ENCODE results near the gene YTHDC1. TPM values are rescaled to one million over a fixed set of nuclear protein-coding genes. Genes with fewer than 3 reads are reported as not detected.

The YTHDC1 gene
- total and polyA plus RNA-seq, 8 donors, result 22.9 to 113 (median 47.2) TPM

DNA sequence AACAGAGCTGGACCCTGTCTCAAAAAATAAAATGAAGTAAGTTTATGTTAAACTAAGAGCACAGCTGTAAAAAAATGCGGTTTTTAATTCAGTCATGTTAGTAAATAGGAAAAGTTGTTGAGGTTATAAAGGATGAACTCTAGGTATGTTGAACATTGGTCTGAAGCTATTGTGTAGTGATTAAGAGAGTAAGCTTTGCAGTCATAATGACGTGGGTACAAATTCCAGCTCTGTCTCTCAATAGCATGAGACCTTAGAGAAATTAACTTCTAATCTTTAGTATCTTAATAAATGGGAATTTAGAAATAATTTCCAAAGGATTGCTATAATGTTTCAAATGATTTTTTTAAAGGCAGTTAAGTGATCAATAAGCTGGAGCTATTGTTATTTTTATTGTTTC lies 2.9 kb upstream of the YTHDC1 start:
- no peak for DNase-seq
- 71 to 84% (median 81%) methylated on average over 2 of the region's 2 CpGs for WGBS, 5 donors
- no peaks in the 10 kb centered on the region for H3K36me3 ChIP-seq
- H3K4me1 ChIP-seq, result peaks cover 0 to 11% (median 4%) of the 10 kb centered on the region in 4 donors
- no peak for TF ChIP-seq POLR2A (IDR thresholded peaks at IDR 0.05)
- TF ChIP-seq, protein P1, sequence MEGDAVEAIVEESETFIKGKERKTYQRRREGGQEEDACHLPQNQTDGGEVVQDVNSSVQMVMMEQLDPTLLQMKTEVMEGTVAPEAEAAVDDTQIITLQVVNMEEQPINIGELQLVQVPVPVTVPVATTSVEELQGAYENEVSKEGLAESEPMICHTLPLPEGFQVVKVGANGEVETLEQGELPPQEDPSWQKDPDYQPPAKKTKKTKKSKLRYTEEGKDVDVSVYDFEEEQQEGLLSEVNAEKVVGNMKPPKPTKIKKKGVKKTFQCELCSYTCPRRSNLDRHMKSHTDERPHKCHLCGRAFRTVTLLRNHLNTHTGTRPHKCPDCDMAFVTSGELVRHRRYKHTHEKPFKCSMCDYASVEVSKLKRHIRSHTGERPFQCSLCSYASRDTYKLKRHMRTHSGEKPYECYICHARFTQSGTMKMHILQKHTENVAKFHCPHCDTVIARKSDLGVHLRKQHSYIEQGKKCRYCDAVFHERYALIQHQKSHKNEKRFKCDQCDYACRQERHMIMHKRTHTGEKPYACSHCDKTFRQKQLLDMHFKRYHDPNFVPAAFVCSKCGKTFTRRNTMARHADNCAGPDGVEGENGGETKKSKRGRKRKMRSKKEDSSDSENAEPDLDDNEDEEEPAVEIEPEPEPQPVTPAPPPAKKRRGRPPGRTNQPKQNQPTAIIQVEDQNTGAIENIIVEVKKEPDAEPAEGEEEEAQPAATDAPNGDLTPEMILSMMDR (IDR thresholded peaks at IDR 0.05), result no peak
- TF ChIP-seq EP300 (IDR thresholded peaks at IDR 0.05), result no peak
- TF ChIP-seq POLR2AphosphoS5 (IDR thresholded peaks at IDR 0.05), result no peak
- H3K4me3 ChIP-seq, result no peak overlapping the region
- no peaks in the 10 kb centered on the region for H3K9me3 ChIP-seq
- no peak overlapping the region for H3K27ac ChIP-seq
- intact Hi-C loops (cut with DNase I; ENCODE audit: low total_unique reads), result no loop called here
- no peaks in the 10 kb centered on the region for H3K27me3 ChIP-seq

DNA sequence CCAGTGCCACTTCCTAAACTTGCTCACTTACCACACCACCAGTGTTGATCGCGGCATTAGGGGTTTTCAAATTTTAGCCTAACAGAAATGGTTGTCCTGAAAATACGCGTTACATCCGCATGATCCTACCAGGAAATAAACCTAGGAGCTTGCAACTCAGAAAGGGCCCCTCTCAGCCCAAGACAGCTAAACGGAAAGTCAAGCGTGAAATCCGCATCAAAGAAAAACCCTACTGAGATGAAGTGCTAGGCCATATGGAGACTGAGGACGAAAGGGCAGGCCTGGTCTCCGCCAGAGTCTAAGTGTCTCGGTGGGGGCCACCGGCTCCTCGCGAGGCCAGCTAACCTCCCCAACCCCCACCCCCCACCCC lies 626 bp downstream of the YTHDC1 start:
- Histone ChIP-seq H3K36me3 (no peaks in the 10 kb centered on the region), H3K27ac (peak overlapping the region; percentile 94 to 99 (median 98)), H3K4me1 (peaks cover 18 to 46% (median 33%) of the 10 kb centered on the region in 4 donors), H3K27me3 (no peaks in the 10 kb centered on the region), H3K4me3 (peak overlapping the region; percentile 67 to 89 (median 72)), H3K9me3 (no peaks in the 10 kb centered on the region)
- no peak for TF ChIP-seq POLR2AphosphoS5 (IDR thresholded peaks at IDR 0.05)
- no peak for TF ChIP-seq POLR2A (IDR thresholded peaks at IDR 0.05)
- TF ChIP-seq EP300 (IDR thresholded peaks at IDR 0.05), result no peak
- TF ChIP-seq, protein P1 (IDR thresholded peaks at IDR 0.05), result no peak
- WGBS, 5 donors, result 0 to 1% (median 0%) methylated on average over 14 of the region's 14 CpGs
- DNase-seq, result peak in 1 of 2 donors; percentile 80
- intact Hi-C loops (cut with DNase I; ENCODE audit: low total_unique reads), result no loop called here

- Histone ChIP-seq H3K36me3 (no peaks in the 10 kb centered on the region), H3K4me1 (peaks cover 21 to 53% (median 39%) of the 10 kb centered on the region in 4 donors), H3K27me3 (no peaks in the 10 kb centered on the region), H3K9me3 (no peaks in the 10 kb centered on the region), H3K27ac (peak overlapping the region in 4 of 5 donors; percentile 97 to 99 (median 98)), H3K4me3 (peak overlapping the region; percentile 67 to 89 (median 72))
- TF ChIP-seq POLR2AphosphoS5 (IDR thresholded peaks at IDR 0.05), result no peak
- TF ChIP-seq, protein P1 (IDR thresholded peaks at IDR 0.05), result no peak
- 1 to 3% (median 1%) methylated on average over 4 of the region's 4 CpGs for WGBS, 5 donors
- peak in 1 of 2 donors; percentile 19 for DNase-seq
- intact Hi-C loops (cut with DNase I; ENCODE audit: low total_unique reads), result no loop called here
These were observed 1.3 kb downstream of the YTHDC1 start for GRCh38 chr4:68348577-68348976.

GRCh38 chr4:68347845-68348244 lies 2.0 kb downstream of the YTHDC1 start:
- TF ChIP-seq POLR2AphosphoS5 (IDR thresholded peaks at IDR 0.05) (no peak), POLR2A (IDR thresholded peaks at IDR 0.05) (no peak), EP300 (IDR thresholded peaks at IDR 0.05) (no peak)
- TF ChIP-seq, protein P1 (IDR thresholded peaks at IDR 0.05), result no peak
- H3K4me1 ChIP-seq, result peaks cover 21 to 60% (median 46%) of the 10 kb centered on the region in 4 donors
- no peaks in the 10 kb centered on the region for H3K36me3 ChIP-seq
- H3K27ac ChIP-seq, result peak overlapping the region in 1 of 5 donors; percentile 97
- intact Hi-C loops (cut with DNase I; ENCODE audit: low total_unique reads), result no loop called here
- peak overlapping the region; percentile 67 to 89 (median 72) for H3K4me3 ChIP-seq
- WGBS, 5 donors, result 5 to 16% (median 8%) methylated on average over 5 of the region's 5 CpGs
- H3K27me3 ChIP-seq, result no peaks in the 10 kb centered on the region
- DNase-seq, result no peak
- no peaks in the 10 kb centered on the region for H3K9me3 ChIP-seq

Measured in stomach (tissue), 9 donors.